BLaER1 treated with 17β-estradiol and CSF1 and Interleukin-3, amounts not matched to agents 10 nM and 100 nM (cell line): ENCODE results near the gene ZNF471.

ENCODE experiments used
- H3K27ac ChIP-seq, 11 experiments: shearing (Covaris generic); formaldehyde crosslinking; 2 replicates each; pipeline ENCODE4 v1.8.1; 2022
- H3K27me3 ChIP-seq, 11 experiments: shearing (Covaris generic); formaldehyde crosslinking; 2 replicates each; pipeline ENCODE4 v1.8.1; 2022
- H3K36me3 ChIP-seq, 11 experiments: shearing (Covaris generic); formaldehyde crosslinking; 2 replicates each; pipeline ENCODE4 v1.8.1; 2022
- H3K4me1 ChIP-seq, 10 experiments: shearing (Covaris generic); formaldehyde crosslinking; 2 replicates each; pipeline ENCODE4 v1.8.1; 2022
- H3K4me2 ChIP-seq, 11 experiments: shearing (Covaris generic); formaldehyde crosslinking; 2 replicates each; pipeline ENCODE4 v1.8.1; 2022
- H3K4me3 ChIP-seq, 10 experiments: shearing (Covaris generic); formaldehyde crosslinking; 2 replicates each; pipeline ENCODE4 v1.8.1; 2022
- H3K9ac ChIP-seq, 11 experiments: shearing (Covaris generic); formaldehyde crosslinking; 2 replicates each; pipeline ENCODE4 v1.8.1; 2022
- H3K9me3 ChIP-seq, 11 experiments: shearing (Covaris generic); formaldehyde crosslinking; replicated peaks in 1 of 11; 2 replicates each; pipeline ENCODE4 v1.8.1; 2022
- H4K20me1 ChIP-seq, 11 experiments: shearing (Covaris generic); formaldehyde crosslinking; 2 replicates each; pipeline ENCODE4 v1.8.1; 2022
- Cebpa-rat ChIP-seq, 11 experiments: shearing (Covaris generic); IDR thresholded peaks; 2 replicates each; pipeline ENCODE4 v1.8.1; 2022

The ZNF471 gene

DNA sequence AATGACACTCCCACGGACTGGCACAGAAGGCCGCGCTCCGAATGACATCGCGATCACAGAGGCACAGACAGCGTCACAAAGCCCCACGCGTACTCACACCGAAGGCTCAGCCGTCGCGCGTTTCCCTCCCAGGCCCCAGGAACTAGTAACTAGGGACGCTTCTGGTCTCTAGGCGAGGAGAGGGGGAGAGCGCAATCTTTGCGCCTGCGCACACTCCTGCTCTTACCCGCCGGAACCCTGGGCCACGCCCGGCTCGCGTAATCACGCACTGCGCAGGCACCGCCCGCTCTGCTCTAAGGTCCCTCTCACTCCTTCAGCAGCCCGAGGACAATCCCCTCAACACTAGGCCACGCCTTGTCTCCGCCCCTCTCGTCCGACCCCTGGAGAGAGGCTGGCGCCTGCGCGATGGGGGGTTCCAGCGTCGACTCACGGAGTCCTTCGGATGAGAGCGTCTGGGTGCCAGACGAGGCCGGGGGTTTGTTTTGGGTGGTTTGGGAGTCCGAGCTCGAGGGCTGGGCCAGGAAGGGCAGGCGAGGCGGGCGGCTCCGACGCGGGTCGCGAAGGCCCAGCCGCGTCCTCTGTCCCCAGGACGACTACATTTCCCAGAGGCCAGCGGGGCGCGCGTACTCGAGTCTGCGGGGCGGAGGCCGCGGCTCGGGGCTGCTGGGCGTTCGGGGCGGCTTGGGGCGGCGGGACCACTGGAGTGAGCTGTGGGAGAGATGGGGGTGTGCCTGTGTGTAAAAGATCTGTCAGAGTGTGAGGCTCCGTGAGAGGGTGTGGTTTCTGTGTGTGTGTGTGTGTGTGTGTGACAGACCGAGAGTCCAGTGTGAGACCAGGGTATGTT is at the start of gene ZNF471:
Gene ZNF471 (plus strand): TSS at position 410 of the 844 bp plus-strand sequence. CDS start 3,717 bp downstream, outside the sequence.
- Histone ChIP-seq H3K4me2 (peak within 1 kb of the TSS; percentile 76 to 96 (median 89)), H3K9ac (peak within 1 kb of the TSS; percentile 88 to 99 (median 97)), H3K9me3 (peaks cover 53 to 90% (median 74%) of the 10 kb centered on the region in 11 experiments), H3K4me3 (peak within 1 kb of the TSS; percentile 65 to 79 (median 75)), H3K36me3 (peaks cover 0 to 21% (median 10%) of the 10 kb centered on the region in 11 experiments; a peak in 12 of 22 replicates), H3K27ac (peak within 1 kb of the TSS; percentile 89 to 99 (median 97)), H4K20me1 (no peaks in the 10 kb centered on the region), H3K4me1 (peaks cover 5 to 12% (median 7%) of the 10 kb centered on the region in 10 experiments; a peak in 16 of 20 replicates), H3K27me3 (no peaks in the 10 kb centered on the region)
- no peak for TF ChIP-seq Cebpa-rat (IDR thresholded peaks at IDR 0.05)

DNA sequence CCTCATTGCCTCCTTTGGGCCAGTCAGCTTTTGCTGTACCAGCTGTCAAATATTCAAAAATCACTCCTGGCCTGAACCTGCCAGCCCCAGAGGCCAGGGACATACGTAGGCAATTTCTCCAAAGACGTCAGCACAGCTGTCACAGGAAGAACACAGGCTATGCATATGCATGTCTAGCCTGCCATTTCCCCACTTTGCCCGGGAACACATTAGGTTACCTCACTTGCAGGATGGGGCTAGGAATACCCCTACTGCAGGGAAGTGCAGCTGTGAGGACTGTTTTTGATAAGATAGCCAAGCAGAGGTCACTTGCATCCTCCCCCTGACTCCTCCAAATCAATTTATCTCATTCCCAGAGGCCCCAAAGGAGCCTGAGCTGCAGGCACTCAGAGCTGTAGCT is 33.3 kb upstream of the ZNF471 start:
- Histone ChIP-seq H3K36me3 (no peaks in the 10 kb centered on the region), H3K27me3 (no peaks in the 10 kb centered on the region), H3K4me1 (no peaks in the 10 kb centered on the region), H3K27ac (no peak overlapping the region), H3K4me2 (no peak overlapping the region), H4K20me1 (no peaks in the 10 kb centered on the region), H3K9ac (no peak overlapping the region), H3K9me3 (peaks cover 42 to 96% (median 74%) of the 10 kb centered on the region in 11 experiments), H3K4me3 (no peak overlapping the region)
- TF ChIP-seq Cebpa-rat (IDR thresholded peaks at IDR 0.05) = no peak

DNA sequence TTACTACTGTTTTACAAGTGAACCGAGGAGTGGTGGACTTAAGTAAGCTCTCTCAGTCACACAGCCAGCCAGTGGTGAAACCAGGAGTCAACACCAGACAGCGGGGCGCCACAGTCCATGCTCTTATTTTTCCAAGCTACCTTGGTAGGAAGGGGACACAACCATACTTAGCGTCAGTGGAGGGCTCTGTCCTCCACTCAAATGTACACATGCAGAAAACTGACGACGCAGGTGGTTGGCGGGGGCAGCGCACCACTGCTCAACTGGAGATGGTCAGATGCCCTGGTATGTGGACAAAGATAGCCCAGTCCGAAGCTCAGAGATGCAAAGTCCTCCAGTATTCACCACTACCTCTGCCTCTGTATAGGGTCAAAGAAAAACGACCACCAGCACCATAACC is 31.6 kb upstream of the ZNF471 start:
- Histone ChIP-seq H4K20me1 (no peaks in the 10 kb centered on the region), H3K36me3 (no peaks in the 10 kb centered on the region), H3K4me1 (no peaks in the 10 kb centered on the region), H3K4me3 (no peak overlapping the region), H3K9ac (no peak overlapping the region), H3K27me3 (no peaks in the 10 kb centered on the region), H3K27ac (no peak overlapping the region), H3K9me3 (peaks cover 49 to 98% (median 78%) of the 10 kb centered on the region in 11 experiments), H3K4me2 (no peak overlapping the region)
- TF ChIP-seq Cebpa-rat (IDR thresholded peaks at IDR 0.05) = no peak

DNA sequence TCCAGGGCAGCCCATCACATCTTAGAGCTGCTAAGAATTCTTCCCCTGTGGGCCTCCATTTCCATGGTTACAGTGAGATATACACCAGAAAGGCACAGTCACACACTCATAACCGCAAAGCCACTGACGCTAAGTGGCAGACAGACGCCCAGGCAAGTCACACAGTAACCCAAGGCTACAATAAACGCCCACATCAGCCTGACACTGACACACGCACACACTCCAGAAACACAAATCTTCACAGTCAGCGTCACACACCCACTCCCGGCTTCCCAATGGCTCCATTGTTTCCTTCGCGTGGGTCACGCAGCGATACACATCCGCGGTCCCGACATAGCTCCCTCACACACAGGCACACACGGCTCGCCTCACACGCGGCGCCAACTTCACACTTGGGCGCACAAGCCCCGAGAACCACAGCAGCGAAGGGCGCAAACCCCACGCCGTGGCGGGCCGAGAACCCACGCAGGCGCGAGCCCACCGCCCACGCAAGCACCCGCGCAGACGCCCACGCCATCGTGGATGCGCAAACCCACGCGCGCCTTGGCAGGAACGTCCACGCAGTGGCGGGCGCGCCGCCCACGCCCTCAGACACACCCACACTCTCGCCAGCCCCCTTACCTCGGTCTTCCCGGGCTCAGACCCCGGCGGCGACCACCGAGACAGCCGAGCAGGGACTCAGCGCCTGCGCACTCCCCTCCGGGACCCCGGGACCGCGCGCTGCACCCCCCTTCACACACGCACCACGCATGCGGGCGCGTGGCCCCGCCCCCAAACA is 30.8 kb upstream of the ZNF471 start, which contains the start of gene ZNF667:
Gene ZNF667 (minus strand): TSS at position 695 of the 778 bp plus-strand sequence. CDS start 14,975 bp downstream, outside the sequence.
- H3K27me3 ChIP-seq = no peaks in the 10 kb centered on the region
- no peaks in the 10 kb centered on the region for H3K36me3 ChIP-seq
- H3K9me3 ChIP-seq = peaks cover 52 to 99% (median 82%) of the 10 kb centered on the region in 11 experiments
- no peaks in the 10 kb centered on the region for H4K20me1 ChIP-seq
- no peak within 1 kb of the TSS for H3K27ac ChIP-seq
- no peak for TF ChIP-seq Cebpa-rat (IDR thresholded peaks at IDR 0.05)
- H3K9ac ChIP-seq = no peak within 1 kb of the TSS
- H3K4me1 ChIP-seq = no peaks in the 10 kb centered on the region
- H3K4me3 ChIP-seq = no peak within 1 kb of the TSS
- no peak within 1 kb of the TSS for H3K4me2 ChIP-seq

DNA sequence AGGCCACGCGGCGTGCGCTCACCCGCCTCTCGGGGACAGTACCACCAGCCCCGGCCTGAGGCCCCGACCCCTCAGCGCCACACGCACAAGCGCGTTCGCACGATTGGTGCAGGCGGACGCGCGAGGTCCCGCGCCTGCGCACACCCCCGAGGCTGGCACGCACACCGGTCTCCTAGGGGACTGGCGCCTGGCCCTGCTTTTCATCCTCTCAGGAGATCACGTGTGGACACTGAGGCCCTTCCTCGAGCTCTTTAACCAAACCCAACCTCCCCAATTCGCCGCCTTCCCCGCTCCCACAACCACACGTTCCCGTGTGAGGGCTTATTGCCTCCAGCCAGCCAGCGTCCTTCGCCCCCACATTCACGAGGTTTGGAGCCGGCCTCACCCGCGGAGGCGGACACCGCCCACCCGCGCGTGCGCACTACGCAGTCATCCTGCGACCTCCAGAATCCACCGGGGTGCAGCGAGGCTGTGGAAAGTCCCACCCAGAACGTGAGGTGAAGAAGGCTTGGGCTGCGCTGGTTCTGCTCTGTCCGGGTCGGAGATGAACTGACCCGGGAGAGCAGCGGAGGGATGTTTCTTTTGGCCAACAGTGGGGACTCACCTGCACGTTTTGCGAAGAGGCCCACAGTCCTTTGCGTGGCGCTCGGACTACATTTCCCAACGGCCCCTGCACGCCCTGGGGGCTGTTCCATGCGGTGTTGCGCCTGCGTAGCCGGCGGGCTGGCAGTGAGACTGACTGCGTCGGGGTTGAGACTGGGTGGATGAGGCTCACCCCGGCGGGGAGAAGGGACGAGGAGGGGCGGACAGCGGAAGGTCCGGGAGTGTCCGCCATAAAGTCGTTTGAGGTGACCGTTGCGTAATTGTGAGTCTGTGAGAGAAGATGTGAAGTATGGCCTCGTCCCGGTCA is 30.0 kb upstream of the ZNF471 start:
- Histone ChIP-seq H3K36me3 (no peaks in the 10 kb centered on the region), H3K9ac (no peak overlapping the region), H3K4me1 (no peaks in the 10 kb centered on the region), H3K4me2 (no peak overlapping the region), H4K20me1 (no peaks in the 10 kb centered on the region), H3K9me3 (peaks cover 50 to 99% (median 76%) of the 10 kb centered on the region in 11 experiments), H3K27me3 (no peaks in the 10 kb centered on the region), H3K27ac (no peak overlapping the region), H3K4me3 (no peak overlapping the region)
- no peak for TF ChIP-seq Cebpa-rat (IDR thresholded peaks at IDR 0.05)

DNA sequence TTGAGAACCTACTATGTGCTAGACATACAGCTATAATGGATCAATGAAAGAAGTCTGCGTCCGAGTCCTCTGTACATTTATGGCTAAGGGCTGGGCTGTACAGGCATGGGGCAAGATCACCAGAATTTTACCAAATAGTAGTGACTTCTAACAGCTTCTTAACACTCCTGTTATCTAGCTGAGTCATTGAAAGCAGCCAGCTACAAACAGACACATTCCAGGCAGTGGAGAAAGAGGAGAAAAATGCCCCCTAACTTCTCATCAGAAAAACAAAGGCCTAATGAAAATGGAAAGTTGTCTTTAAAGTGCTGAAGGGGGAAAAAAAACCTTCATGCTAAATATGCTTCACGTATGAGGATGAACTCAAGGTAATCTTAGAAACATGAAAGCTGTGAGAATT is 16.3 kb upstream of the ZNF471 start:
- H3K9me3 ChIP-seq = peaks cover 11 to 92% (median 36%) of the 10 kb centered on the region in 11 experiments; a peak in 18 of 22 replicates
- no peak overlapping the region for H3K4me3 ChIP-seq
- H4K20me1 ChIP-seq = no peaks in the 10 kb centered on the region
- H3K4me1 ChIP-seq = no peaks in the 10 kb centered on the region
- no peak for TF ChIP-seq Cebpa-rat (IDR thresholded peaks at IDR 0.05)
- no peak overlapping the region for H3K27ac ChIP-seq
- H3K9ac ChIP-seq = no peak overlapping the region
- H3K36me3 ChIP-seq = no peaks in the 10 kb centered on the region
- no peak overlapping the region for H3K4me2 ChIP-seq
- no peaks in the 10 kb centered on the region for H3K27me3 ChIP-seq

DNA sequence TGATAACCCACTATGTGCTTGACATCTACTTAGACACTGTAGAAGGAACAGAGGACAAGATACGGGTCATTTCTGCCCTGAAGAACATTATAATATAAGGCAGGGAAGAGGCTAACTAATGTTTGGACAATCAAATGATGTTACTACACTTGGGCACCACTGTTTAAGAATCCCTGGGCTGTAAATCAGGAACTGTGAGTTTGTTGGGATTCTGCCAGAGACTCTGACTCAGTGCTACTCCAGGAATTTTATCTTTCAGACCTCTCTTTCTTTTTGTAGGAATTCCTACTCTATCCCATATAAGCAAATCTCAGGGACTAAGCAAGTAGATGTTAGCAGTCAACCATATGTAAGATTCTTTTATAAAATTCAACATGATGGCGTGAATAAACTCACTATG is 3.1 kb upstream of the ZNF471 start:
- no peak for TF ChIP-seq Cebpa-rat (IDR thresholded peaks at IDR 0.05)
- Histone ChIP-seq H3K27ac (no peak overlapping the region), H3K36me3 (no peaks in the 10 kb centered on the region), H3K4me1 (peaks cover 5 to 12% (median 7%) of the 10 kb centered on the region in 10 experiments; a peak in 16 of 20 replicates), H3K9me3 (peaks cover 46 to 88% (median 66%) of the 10 kb centered on the region in 11 experiments), H4K20me1 (no peaks in the 10 kb centered on the region), H3K9ac (no peak overlapping the region), H3K4me3 (no peak overlapping the region), H3K4me2 (no peak overlapping the region), H3K27me3 (no peaks in the 10 kb centered on the region)

DNA sequence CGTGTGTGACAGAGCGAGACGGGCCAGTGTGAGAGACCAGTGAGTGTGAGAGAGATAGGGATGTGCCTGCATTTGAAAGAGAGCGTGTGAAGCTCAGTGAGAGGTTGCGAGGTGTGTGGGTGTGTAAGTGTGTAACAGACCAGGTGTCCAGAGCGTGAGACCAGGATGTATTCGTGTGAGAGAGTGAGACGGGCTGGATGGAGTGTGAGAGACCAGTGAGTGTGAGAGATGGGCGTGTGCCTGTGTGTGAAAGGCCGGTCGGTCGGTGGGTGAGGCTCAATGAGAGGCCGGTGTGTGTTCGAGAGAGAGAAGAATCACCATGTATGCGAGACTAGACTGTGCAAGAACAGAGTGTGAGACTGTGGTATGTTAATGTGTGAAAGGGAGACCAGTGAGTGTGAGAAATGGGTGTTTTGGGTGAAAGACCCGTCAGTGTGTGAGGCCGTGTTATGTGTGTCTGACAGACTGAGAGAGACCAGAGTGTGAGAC is 679 bp downstream of the ZNF471 start:
- Histone ChIP-seq H3K4me1 (peaks cover 5 to 12% (median 7%) of the 10 kb centered on the region in 10 experiments; a peak in 16 of 20 replicates), H3K27ac (peak overlapping the region; percentile 89 to 99 (median 97)), H3K4me2 (peak overlapping the region; percentile 76 to 96 (median 89)), H4K20me1 (no peaks in the 10 kb centered on the region), H3K36me3 (peaks cover 0 to 26% (median 17%) of the 10 kb centered on the region in 11 experiments; a peak in 14 of 22 replicates), H3K4me3 (peak overlapping the region; percentile 65 to 79 (median 75)), H3K9ac (peak overlapping the region; percentile 88 to 99 (median 97)), H3K9me3 (peaks cover 53 to 90% (median 73%) of the 10 kb centered on the region in 11 experiments), H3K27me3 (no peaks in the 10 kb centered on the region)
- TF ChIP-seq Cebpa-rat (IDR thresholded peaks at IDR 0.05) = no peak
